HCT116 (cell line): ENCODE measurements around the gene NR2C2AP. TPM values are rescaled to one million over a fixed set of nuclear protein-coding genes. Genes with fewer than 3 reads are reported as not detected.

Source experiments
- ATAC-seq: fragments of 200-7000 bp; cut with Tn5 transposase; 2 replicates; pipeline ENCODE4 v1.9.1; 2020; ENCODE audit warnings: mild to moderate bottlenecking, moderate library complexity
- BruUV-seq: library from RNA; stranded (reverse); fragments of 400-500 nt; replicated peaks from 2 replicates; lab custom pipeline; 2021; lab: Mats Ljungman, UMichigan
- CTCF ChIA-PET: fragments of 300-600 bp; sonication (Branson Sonifier 250); formaldehyde crosslinking; loops from one replicate; lab custom pipeline; 2021; ENCODE audit warnings: antibody characterized with exemption; lab: Charles Lee
- POLR2A ChIA-PET: fragments of 300-600, 350-600 bp; sonication (Branson Sonifier 250); formaldehyde crosslinking; loops from one replicate; lab custom pipeline; 2021; ENCODE audit warnings: antibody characterized with exemption; lab: Charles Lee
- RAD21 ChIA-PET, 2 experiments: fragments of 300-600 bp; sonication (Branson Sonifier 250); formaldehyde crosslinking; loops; one replicate each; lab custom pipeline; 2023; ENCODE audit warnings: low total read pairs in 2 of 2; ENCODE audit not compliant: uncharacterized antibody in 2 of 2, unreplicated experiment in 2 of 2, low non-redundant PET in 1 of 2; lab: Charles Lee
- DNase-seq: peaks from one replicate; pipeline ENCODE4 v3.0.0-alpha.2; 2010; ENCODE audit warnings: low read depth, low spot score
- H2AFZ ChIP-seq: fragments of 200-600 bp; shearing (Covaris generic), sonication (generic); 2 replicates; pipeline ENCODE4 v1.6.1; 2017; ENCODE audit warnings: low read depth, mixed run types, mixed read lengths, antibody characterized with exemption, low read length; ENCODE audit not compliant: poor library complexity, severe bottlenecking
- H3K27ac ChIP-seq: 2 replicates; pipeline ENCODE4 v1.5.1; 2012; ENCODE audit warnings: low read depth, low read length
- H3K27me3 ChIP-seq: fragments of 200-600 bp; sonication (generic); 2 replicates; pipeline ENCODE4 v1.6.1; 2016; ENCODE audit warnings: mixed run types, low read length, mixed read lengths; ENCODE audit not compliant: insufficient read depth
- H3K36me3 ChIP-seq, 2 experiments: fragments of 200-500 bp in 1 of 2; fragments of 200-600 bp in 1 of 2; sonication (Bioruptor generic) in 1 of 2; sonication (generic) in 1 of 2; 2 replicates each; pipeline versions ENCODE4 v1.5.1 to v1.6.1; 2014 to 2016; ENCODE audit warnings: low read length in 2 of 2, inconsistent platforms in 1 of 2, mixed read lengths in 1 of 2, mixed run types in 1 of 2; ENCODE audit not compliant: insufficient read depth in 2 of 2, control insufficient read depth in 1 of 2
- H3K4me1 ChIP-seq, 2 experiments: fragments of 200-600 bp in 1 of 2; sonication (generic) in 1 of 2; 2 replicates each; pipeline versions ENCODE4 v1.5.1 to v1.6.1; 2012 to 2017; ENCODE audit warnings: low read length in 2 of 2, inconsistent platforms in 1 of 2, mild to moderate bottlenecking in 1 of 2, mixed read lengths in 1 of 2, mixed run types in 1 of 2, moderate library complexity in 1 of 2; ENCODE audit not compliant: insufficient read depth in 2 of 2, control insufficient read depth in 1 of 2
- H3K4me2 ChIP-seq: fragments of 200-600 bp; sonication (generic); 2 replicates; pipeline ENCODE4 v1.6.1; 2017; ENCODE audit warnings: mixed run types, low read length, mixed read lengths
- H3K4me3 ChIP-seq, 2 experiments: fragments of 200-600 bp in 1 of 2; sonication (generic) in 1 of 2; replicated peaks in 1 of 2; 2 replicates each; pipeline ENCODE4 v1.5.1; 2011 to 2016; ENCODE audit warnings: low read length in 2 of 2, control low read depth in 1 of 2, low read depth in 1 of 2, mild to moderate bottlenecking in 1 of 2, mixed read lengths in 1 of 2, mixed run types in 1 of 2
- H3K79me2 ChIP-seq: fragments of 200-600 bp; sonication (generic); 2 replicates; pipeline ENCODE4 v1.6.1; 2017; ENCODE audit warnings: mild to moderate bottlenecking, mixed run types, low read length, moderate library complexity, mixed read lengths; ENCODE audit not compliant: insufficient read depth
- H3K9ac ChIP-seq: fragments of 200-600 bp; sonication (generic); 2 replicates; pipeline ENCODE4 v1.6.1; 2016; ENCODE audit warnings: low read length, mixed read lengths
- H3K9me2 ChIP-seq: fragments of 200-600 bp; sonication (generic), shearing (Covaris generic); 2 replicates; pipeline ENCODE4 v1.6.1; 2017; ENCODE audit warnings: mixed run types, mild to moderate bottlenecking, moderate library complexity; ENCODE audit not compliant: insufficient read depth
- H3K9me3 ChIP-seq, 2 experiments: fragments of 200-500 bp in 1 of 2; fragments of 200-600 bp in 1 of 2; sonication (Bioruptor generic) in 1 of 2; sonication (generic) in 1 of 2; 2 replicates each; pipeline ENCODE4 v1.6.1; 2014 to 2017; ENCODE audit warnings: low read length in 2 of 2, mixed read lengths in 2 of 2, inconsistent platforms in 1 of 2, low read depth in 1 of 2, mild to moderate bottlenecking in 1 of 2, mixed run types in 1 of 2, moderate library complexity in 1 of 2; ENCODE audit not compliant: control insufficient read depth in 1 of 2, insufficient read depth in 1 of 2
- H4K20me1 ChIP-seq: fragments of 200-600 bp; sonication (generic), shearing (Covaris generic); 2 replicates; pipeline ENCODE4 v1.6.1; 2017; ENCODE audit warnings: mixed run types, mild to moderate bottlenecking, moderate library complexity; ENCODE audit not compliant: insufficient read depth
- ATF3 ChIP-seq: IDR thresholded peaks from 2 replicates; pipeline ENCODE4 v1.6.1; 2012
- CTCF ChIP-seq, 3 experiments: fragments of 200-600 bp in 1 of 3; sonication (generic) in 1 of 3; IDR thresholded peaks in 2 of 3; conservative IDR thresholded peaks in 1 of 3; 2 replicates each; pipeline ENCODE4 v1.5.1; 2012 to 2017; ENCODE audit warnings: low read depth in 2 of 3, low read length in 2 of 3, antibody characterized with exemption in 1 of 3, borderline replicate concordance in 1 of 3, control low read depth in 1 of 3, mild to moderate bottlenecking in 1 of 3, mixed read lengths in 1 of 3, mixed run types in 1 of 3, moderate library complexity in 1 of 3; ENCODE audit not compliant: insufficient read depth in 1 of 3
- EGR1 ChIP-seq: IDR thresholded peaks from 2 replicates; pipeline ENCODE4 v1.6.1; 2012; ENCODE audit warnings: low read depth
- ELF1 ChIP-seq: IDR thresholded peaks from 2 replicates; pipeline ENCODE4 v1.6.1; 2012; ENCODE audit warnings: low read depth, borderline replicate concordance
- EZH2 ChIP-seq: fragments of 200-600 bp; sonication (generic); IDR thresholded peaks from 2 replicates; pipeline ENCODE4 v1.6.1; 2017; ENCODE audit warnings: antibody characterized with exemption, mixed run types
- FOSL1 ChIP-seq: IDR thresholded peaks from 2 replicates; pipeline ENCODE4 v1.6.1; 2012; ENCODE audit warnings: low read depth
- JUND ChIP-seq: IDR thresholded peaks from 2 replicates; pipeline ENCODE4 v1.6.1; 2012
- MAX ChIP-seq: IDR thresholded peaks from 2 replicates; pipeline ENCODE4 v1.6.1; 2012
- RAD21 ChIP-seq: IDR thresholded peaks from 2 replicates; pipeline ENCODE4 v1.6.1; 2012; ENCODE audit warnings: low read depth, mild to moderate bottlenecking
- SIN3A ChIP-seq: IDR thresholded peaks from 2 replicates; pipeline ENCODE4 v1.6.1; 2012; ENCODE audit warnings: low read depth
- SP1 ChIP-seq: IDR thresholded peaks from 2 replicates; pipeline ENCODE4 v1.6.1; 2012; ENCODE audit warnings: low read depth
- TCF7L2 ChIP-seq: IDR thresholded peaks from 2 replicates; pipeline ENCODE4 v1.7.0; 2011; ENCODE audit warnings: borderline replicate concordance, inconsistent platforms; ENCODE audit not compliant: insufficient read depth, insufficient read length; ENCODE audit errors: extremely low read depth
- YY1 ChIP-seq: IDR thresholded peaks from 2 replicates; pipeline ENCODE4 v1.6.1; 2011; ENCODE audit warnings: low read length, low read depth, moderate library complexity, mild to moderate bottlenecking; ENCODE audit not compliant: insufficient replicate concordance; ENCODE audit errors: extremely low read depth
- ZNF274 ChIP-seq: fragments of 200-500 bp; sonication (Bioruptor generic); IDR thresholded peaks from 2 replicates; pipeline ENCODE4 v1.6.1; 2014; ENCODE audit warnings: mild to moderate bottlenecking, low read depth, low read length, inconsistent platforms
- intact Hi-C: fragments of 100-400 bp; cut with micrococcal nuclease; formaldehyde crosslinking; loops from 2 replicates; pipeline ENCODE4 v1.10.0; 2022
- total RNA-seq: library from RNA; stranded (reverse); gene quantifications from one replicate; pipeline ENCODE4 v1.2.1, GENCODE V29; 2021; ENCODE audit not compliant: unreplicated experiment

NR2C2AP gene
- total RNA-seq, 1 experiment from 2014 or later = 45.3 TPM

- ATAC-seq = no peak
- ChIA-PET CTCF (no interaction called here), POLR2A (no interaction called here)
Observed at GRCh38 chr19:19207637-19208572, 4.7 kb upstream of the NR2C2AP start.

DNA sequence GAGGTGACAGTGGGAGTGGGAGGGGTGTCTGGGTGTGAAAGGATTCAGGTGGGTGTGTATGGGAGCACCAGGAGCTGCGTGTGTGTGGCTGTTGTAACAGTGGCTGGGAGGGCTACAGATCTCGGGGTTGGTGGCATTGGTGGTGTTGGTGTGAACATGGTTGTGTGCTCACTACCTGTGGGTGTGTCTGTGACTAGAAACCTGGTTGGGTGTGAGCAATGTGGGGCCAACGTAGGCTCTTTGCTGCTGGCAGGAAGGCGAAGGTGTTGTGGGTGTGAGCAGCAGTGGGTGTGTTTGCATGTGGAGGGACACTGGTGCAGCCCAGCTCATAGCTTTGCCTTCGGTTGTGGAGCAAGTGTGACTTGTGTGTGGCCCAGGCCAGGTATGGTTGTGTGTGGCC, 3.7 kb upstream of the NR2C2AP start:
- Histone ChIP-seq H3K4me3 (no peak overlapping the region), H3K9me2 (no peaks in the 10 kb centered on the region), H3K79me2 (peaks cover 12% of the 10 kb centered on the region), H3K9me3 (no peaks in the 10 kb centered on the region), H3K4me2 (no peak overlapping the region), H3K27me3 (no peaks in the 10 kb centered on the region), H3K36me3 (peaks cover under 1% of the 10 kb centered on the region in 2 experiments; a peak in 1 of 4 replicates), H3K27ac (no peak overlapping the region), H3K9ac (no peak overlapping the region), H4K20me1 (no peaks in the 10 kb centered on the region), H3K4me1 (peaks cover 6 to 30% of the 10 kb centered on the region in 2 experiments; a peak in 3 of 4 replicates), H2AFZ (no peak overlapping the region)
- RAD21 ChIA-PET = no interaction called here
- POLR2A ChIA-PET = no interaction called here
- BruUV-seq = no TSS peak
- intact Hi-C loops = no loop called here
- DNase-seq = no peak
- CTCF ChIA-PET = no interaction called here
- ATAC-seq = no peak
- TF ChIP-seq FOSL1 = no peak
- no peak for TF ChIP-seq SP1
- TF ChIP-seq EZH2 = no peak
- TF ChIP-seq EGR1 = no peak
- no peak for TF ChIP-seq JUND
- no peak for TF ChIP-seq SIN3A
- TF ChIP-seq YY1 = no peak
- no peak for TF ChIP-seq ATF3
- no peak for TF ChIP-seq TCF7L2
- TF ChIP-seq CTCF (IDR thresholded peaks at IDR 0.05 in 2 of 3, conservative IDR thresholded peaks at IDR 0.05 in 1 of 3; ENCODE audit: borderline replicate concordance in 1 of 3, insufficient read depth in 1 of 3, low read depth in 2 of 3, low read length in 2 of 3) = no peak
- TF ChIP-seq ELF1 = no peak
- no peak for TF ChIP-seq RAD21
- TF ChIP-seq ZNF274 = no peak

More at GRCh38 chr19:19207637-19208572, 4.7 kb upstream of the NR2C2AP start:
- no peak overlapping the region; the same call in 1 of the 2 replicates for H3K4me2 ChIP-seq
- no peaks in the 10 kb centered on the region for H3K9me2 ChIP-seq
- peaks cover 2 to 21% of the 10 kb centered on the region in 2 experiments; a peak in 3 of 4 replicates for H3K4me1 ChIP-seq
- H3K36me3 ChIP-seq = no peaks in the 10 kb centered on the region
- TF ChIP-seq MAX = no peak
- no peak for TF ChIP-seq FOSL1
- RAD21 ChIA-PET = interaction anchor here in 1 of 2 experiments (0.6 kb wide), 1 partner anchor 33 kb away, joined by 4 read pairs; no protein-coding TSS in a partner anchor
- no peaks in the 10 kb centered on the region for H3K9me3 ChIP-seq
- peaks cover 2% of the 10 kb centered on the region for H3K79me2 ChIP-seq
- H3K27me3 ChIP-seq = no peaks in the 10 kb centered on the region
- no TSS peak for BruUV-seq
- no peak overlapping the region for H2AFZ ChIP-seq
- H3K4me3 ChIP-seq = no peak overlapping the region
- no peak for DNase-seq
- H3K9ac ChIP-seq = no peak overlapping the region
- H4K20me1 ChIP-seq = no peaks in the 10 kb centered on the region
- intact Hi-C loops = no loop called here
- H3K27ac ChIP-seq = no peak overlapping the region
